ENCODE measurements around the gene LSM14A. TPM values are rescaled to one million over a fixed set of nuclear protein-coding genes. Genes with fewer than 3 reads are reported as not detected.

Gene LSM14A
- total RNA-seq, 1 donor from 2014 or later = 54.3 TPM

DNA sequence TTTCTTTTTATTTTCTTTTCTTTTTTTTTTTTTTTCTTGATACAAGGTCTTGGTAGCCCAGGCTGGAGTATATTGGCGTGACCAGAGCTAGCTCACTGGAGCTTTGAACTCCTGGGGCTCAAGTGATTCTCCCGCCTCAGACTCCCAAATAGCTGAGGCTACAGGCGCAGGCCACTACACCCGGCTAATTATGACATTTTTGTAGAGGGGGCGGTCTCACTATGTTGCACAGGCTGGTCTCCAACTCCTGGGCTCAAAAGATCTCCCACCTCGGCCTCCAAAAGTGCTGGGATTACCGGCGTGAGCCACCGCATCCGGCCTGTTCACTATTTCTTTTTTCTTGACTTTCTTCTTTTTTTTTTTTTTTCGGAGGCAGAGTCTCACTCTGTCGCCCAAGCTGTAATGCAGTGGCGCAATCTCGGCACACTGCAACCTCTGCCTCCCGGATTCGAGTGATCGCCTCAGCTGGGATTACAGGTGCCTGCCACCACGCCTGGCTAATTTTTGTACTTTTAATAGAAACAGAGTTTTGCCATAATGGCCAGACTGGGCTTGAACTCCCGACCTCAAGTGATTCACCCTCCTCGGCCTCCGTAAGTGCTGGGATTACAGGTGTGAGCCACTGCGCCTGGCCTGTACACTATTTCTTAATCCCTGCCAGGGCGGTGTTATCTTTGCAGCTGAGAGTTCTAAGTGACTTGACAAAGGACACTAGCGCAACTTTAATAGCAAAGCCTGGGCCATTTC, 37.1 kb upstream of the LSM14A start:
- H3K9me3 ChIP-seq (ENCODE audit: control insufficient read depth in 3 of 3, low read length in 3 of 3) = no peaks in the 10 kb centered on the region
- no peaks in the 10 kb centered on the region for H3K27me3 ChIP-seq (ENCODE audit: control insufficient read depth in 3 of 3, insufficient read depth in 3 of 3, low read length in 3 of 3)
- no peaks in the 10 kb centered on the region for H3K36me3 ChIP-seq (ENCODE audit: control insufficient read depth in 3 of 3, insufficient read depth in 3 of 3, low read length in 3 of 3)
- H3K4me3 ChIP-seq (ENCODE audit: low read length in 3 of 3) = peak overlapping the region; percentile 82 to 88 (median 87)
- H3K4me1 ChIP-seq (ENCODE audit: control insufficient read depth in 3 of 3, insufficient read depth in 3 of 3, low read length in 3 of 3) = no peaks in the 10 kb centered on the region
- H3K27ac ChIP-seq (ENCODE audit: low read depth, low read length) = peak overlapping the region; percentile 61
- H3K9ac ChIP-seq (ENCODE audit: low read depth in 1 of 3, low read length in 3 of 3) = peak overlapping the region; percentile 83 to 95 (median 84)

DNA sequence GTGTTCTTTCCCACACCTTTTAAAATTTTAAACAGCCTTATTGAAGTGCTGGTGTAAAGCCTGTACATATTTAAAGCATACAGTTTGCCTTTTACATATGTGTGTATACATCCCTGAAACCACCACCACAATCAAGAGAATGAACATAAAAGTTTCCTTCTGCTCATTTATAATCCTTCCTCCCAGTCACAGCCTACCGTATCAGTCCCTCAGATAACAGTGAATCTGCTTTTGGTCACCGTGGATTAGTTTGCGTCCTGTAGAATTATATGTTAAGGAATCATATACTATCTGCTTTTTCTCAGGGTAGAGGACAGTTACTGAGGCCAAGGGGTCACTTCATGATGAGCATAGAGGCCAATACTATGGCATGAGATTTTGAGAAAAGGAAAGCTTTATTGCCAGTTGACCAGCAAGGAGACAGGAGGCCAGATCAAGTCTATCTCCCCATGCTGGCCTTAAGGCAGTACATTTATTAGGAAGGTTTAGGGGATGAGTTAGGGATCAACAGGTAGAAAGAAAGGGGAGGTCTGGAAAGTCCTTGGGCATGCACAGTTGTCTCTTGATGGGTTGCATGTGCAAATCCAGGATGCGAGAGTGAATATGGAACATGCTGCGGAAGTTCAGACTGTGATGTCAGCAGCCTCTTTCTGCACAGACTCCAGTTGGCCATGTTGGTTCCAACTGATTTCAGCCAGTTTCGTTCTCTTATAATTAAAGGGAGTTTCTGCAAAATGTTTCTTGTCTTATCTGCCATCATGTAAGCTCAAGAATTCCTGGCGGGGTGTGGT, 36.3 kb upstream of the LSM14A start:
- Histone ChIP-seq H3K27me3 (ENCODE audit: control insufficient read depth in 3 of 3, insufficient read depth in 3 of 3, low read length in 3 of 3) (no peaks in the 10 kb centered on the region), H3K4me1 (ENCODE audit: control insufficient read depth in 3 of 3, insufficient read depth in 3 of 3, low read length in 3 of 3) (no peaks in the 10 kb centered on the region), H3K4me3 (ENCODE audit: low read length in 3 of 3) (no peak overlapping the region), H3K9ac (ENCODE audit: low read depth in 1 of 3, low read length in 3 of 3) (no peak overlapping the region), H3K27ac (ENCODE audit: low read depth, low read length) (no peak overlapping the region), H3K36me3 (ENCODE audit: control insufficient read depth in 3 of 3, insufficient read depth in 3 of 3, low read length in 3 of 3) (no peaks in the 10 kb centered on the region), H3K9me3 (ENCODE audit: control insufficient read depth in 3 of 3, low read length in 3 of 3) (no peaks in the 10 kb centered on the region)

- Histone ChIP-seq H3K9me3 (ENCODE audit: control insufficient read depth in 3 of 3, low read length in 3 of 3) (no peaks in the 10 kb centered on the region), H3K27me3 (ENCODE audit: control insufficient read depth in 3 of 3, insufficient read depth in 3 of 3, low read length in 3 of 3) (no peaks in the 10 kb centered on the region), H3K4me3 (ENCODE audit: low read length in 3 of 3) (no peak overlapping the region), H3K36me3 (ENCODE audit: control insufficient read depth in 3 of 3, insufficient read depth in 3 of 3, low read length in 3 of 3) (no peaks in the 10 kb centered on the region), H3K9ac (ENCODE audit: low read depth in 1 of 3, low read length in 3 of 3) (no peak overlapping the region), H3K4me1 (ENCODE audit: control insufficient read depth in 3 of 3, insufficient read depth in 3 of 3, low read length in 3 of 3) (no peaks in the 10 kb centered on the region), H3K27ac (ENCODE audit: low read depth, low read length) (no peak overlapping the region)
Measured at GRCh38 chr19:34141025-34141424, 31.3 kb upstream of the LSM14A start.

- no peaks in the 10 kb centered on the region for H3K36me3 ChIP-seq (ENCODE audit: control insufficient read depth in 3 of 3, insufficient read depth in 3 of 3, low read length in 3 of 3)
- no peaks in the 10 kb centered on the region for H3K27me3 ChIP-seq (ENCODE audit: control insufficient read depth in 3 of 3, insufficient read depth in 3 of 3, low read length in 3 of 3)
- H3K4me3 ChIP-seq (ENCODE audit: low read length in 3 of 3) = no peak overlapping the region
- H3K27ac ChIP-seq (ENCODE audit: low read depth, low read length) = no peak overlapping the region
- H3K9ac ChIP-seq (ENCODE audit: low read depth in 1 of 3, low read length in 3 of 3) = no peak overlapping the region
- H3K4me1 ChIP-seq (ENCODE audit: control insufficient read depth in 3 of 3, insufficient read depth in 3 of 3, low read length in 3 of 3) = no peaks in the 10 kb centered on the region
- H3K9me3 ChIP-seq (ENCODE audit: control insufficient read depth in 3 of 3, low read length in 3 of 3) = no peaks in the 10 kb centered on the region
Measured at GRCh38 chr19:34142440-34142839, 29.9 kb upstream of the LSM14A start.

GRCh38 chr19:34145741-34146202, 26.5 kb upstream of the LSM14A start:
- Histone ChIP-seq H3K27ac (ENCODE audit: low read depth, low read length) (no peak overlapping the region), H3K9ac (ENCODE audit: low read depth in 1 of 3, low read length in 3 of 3) (no peak overlapping the region), H3K9me3 (ENCODE audit: control insufficient read depth in 3 of 3, low read length in 3 of 3) (no peaks in the 10 kb centered on the region), H3K4me1 (ENCODE audit: control insufficient read depth in 3 of 3, insufficient read depth in 3 of 3, low read length in 3 of 3) (no peaks in the 10 kb centered on the region), H3K36me3 (ENCODE audit: control insufficient read depth in 3 of 3, insufficient read depth in 3 of 3, low read length in 3 of 3) (no peaks in the 10 kb centered on the region), H3K27me3 (ENCODE audit: control insufficient read depth in 3 of 3, insufficient read depth in 3 of 3, low read length in 3 of 3) (peaks cover 0 to 2% (median 0%) of the 10 kb centered on the region in 3 donors), H3K4me3 (ENCODE audit: low read length in 3 of 3) (no peak overlapping the region)

DNA sequence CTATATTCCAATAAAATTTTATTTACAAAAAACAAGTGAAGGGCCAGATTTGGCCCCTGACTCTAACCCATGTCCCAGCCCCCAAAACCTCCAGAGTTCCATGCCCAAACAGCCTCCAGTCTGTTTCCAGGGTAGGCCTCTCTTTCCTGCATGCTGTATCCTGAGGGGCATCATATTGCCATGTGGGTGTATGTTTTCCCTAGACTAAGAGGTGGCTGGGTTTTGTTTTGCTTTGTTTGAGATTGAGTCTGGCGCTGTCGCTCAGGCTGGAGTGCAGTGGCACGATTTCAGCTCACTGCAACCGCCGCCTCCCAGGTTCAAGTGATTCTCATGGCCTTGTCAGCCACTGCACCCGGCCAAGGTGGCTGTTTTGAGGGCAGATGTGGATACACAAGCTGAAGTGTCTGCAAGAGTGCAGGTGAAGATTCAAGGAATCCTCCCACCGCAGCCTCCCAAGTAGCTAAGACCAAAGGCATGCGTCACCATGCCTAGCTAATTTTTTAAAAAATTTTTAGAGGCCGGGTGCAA, 23.6 kb upstream of the LSM14A start:
- Histone ChIP-seq H3K9ac (ENCODE audit: low read depth in 1 of 3, low read length in 3 of 3) (no peak overlapping the region), H3K4me3 (ENCODE audit: low read length in 3 of 3) (no peak overlapping the region), H3K36me3 (ENCODE audit: control insufficient read depth in 3 of 3, insufficient read depth in 3 of 3, low read length in 3 of 3) (no peaks in the 10 kb centered on the region), H3K27ac (ENCODE audit: low read depth, low read length) (no peak overlapping the region), H3K4me1 (ENCODE audit: control insufficient read depth in 3 of 3, insufficient read depth in 3 of 3, low read length in 3 of 3) (no peaks in the 10 kb centered on the region), H3K9me3 (ENCODE audit: control insufficient read depth in 3 of 3, low read length in 3 of 3) (no peaks in the 10 kb centered on the region), H3K27me3 (ENCODE audit: control insufficient read depth in 3 of 3, insufficient read depth in 3 of 3, low read length in 3 of 3) (peaks cover 0 to 2% (median 0%) of the 10 kb centered on the region in 3 donors)

DNA sequence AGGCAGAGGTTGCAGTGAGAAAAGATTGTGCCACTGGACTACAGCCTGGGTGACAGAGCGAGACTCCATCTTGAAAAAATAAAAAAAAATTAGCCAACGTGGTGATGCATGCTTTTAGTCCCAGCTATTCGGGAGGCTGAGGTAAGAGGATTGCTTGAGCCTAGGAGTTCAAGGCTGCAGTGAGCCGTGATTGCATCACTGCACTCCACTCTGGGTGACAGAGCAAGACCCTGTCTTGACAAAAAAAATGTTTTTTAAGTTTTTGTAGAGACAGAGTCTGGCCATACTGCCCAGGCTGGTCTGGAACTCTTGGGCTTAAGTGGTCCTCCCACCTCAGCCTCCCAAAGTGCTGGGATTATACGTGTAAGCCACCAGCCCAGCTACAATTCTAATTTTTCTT, 22.4 kb upstream of the LSM14A start:
- no peak overlapping the region for H3K4me3 ChIP-seq (ENCODE audit: low read length in 3 of 3)
- H3K9ac ChIP-seq (ENCODE audit: low read depth in 1 of 3, low read length in 3 of 3) = no peak overlapping the region
- H3K27me3 ChIP-seq (ENCODE audit: control insufficient read depth in 3 of 3, insufficient read depth in 3 of 3, low read length in 3 of 3) = peaks cover 0 to 2% (median 0%) of the 10 kb centered on the region in 3 donors
- H3K4me1 ChIP-seq (ENCODE audit: control insufficient read depth in 3 of 3, insufficient read depth in 3 of 3, low read length in 3 of 3) = no peaks in the 10 kb centered on the region
- no peaks in the 10 kb centered on the region for H3K36me3 ChIP-seq (ENCODE audit: control insufficient read depth in 3 of 3, insufficient read depth in 3 of 3, low read length in 3 of 3)
- no peak overlapping the region for H3K27ac ChIP-seq (ENCODE audit: low read depth, low read length)
- H3K9me3 ChIP-seq (ENCODE audit: control insufficient read depth in 3 of 3, low read length in 3 of 3) = no peaks in the 10 kb centered on the region

- Histone ChIP-seq H3K9me3 (ENCODE audit: control insufficient read depth in 3 of 3, low read length in 3 of 3) (no peaks in the 10 kb centered on the region), H3K4me3 (ENCODE audit: low read length in 3 of 3) (no peak overlapping the region), H3K36me3 (ENCODE audit: control insufficient read depth in 3 of 3, insufficient read depth in 3 of 3, low read length in 3 of 3) (no peaks in the 10 kb centered on the region)
Measured at GRCh38 chr19:34150558-34150957, 21.7 kb upstream of the LSM14A start.

DNA sequence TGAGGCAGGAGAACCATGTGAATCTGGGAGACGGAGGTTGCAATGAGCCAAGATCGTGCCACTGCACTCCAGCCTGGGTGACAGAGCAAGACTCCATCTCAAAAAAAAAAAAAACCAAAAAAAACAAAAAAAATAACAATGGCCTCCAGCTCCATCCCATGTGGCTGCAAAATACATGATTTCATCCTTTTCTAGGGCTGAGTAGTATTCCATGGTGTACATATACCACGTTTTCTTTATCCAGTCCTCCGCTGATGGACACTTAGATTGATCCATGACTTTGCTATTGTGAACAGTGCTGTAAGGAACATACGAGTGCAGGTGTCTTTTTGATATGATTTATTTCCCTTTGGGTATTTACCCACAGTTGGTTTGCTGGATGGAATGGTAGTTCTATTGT, 20.9 kb upstream of the LSM14A start:
- peaks cover 0 to 2% (median 0%) of the 10 kb centered on the region in 3 donors for H3K27me3 ChIP-seq (ENCODE audit: control insufficient read depth in 3 of 3, insufficient read depth in 3 of 3, low read length in 3 of 3)
- no peaks in the 10 kb centered on the region for H3K9me3 ChIP-seq (ENCODE audit: control insufficient read depth in 3 of 3, low read length in 3 of 3)
- no peaks in the 10 kb centered on the region for H3K36me3 ChIP-seq (ENCODE audit: control insufficient read depth in 3 of 3, insufficient read depth in 3 of 3, low read length in 3 of 3)
- no peak overlapping the region for H3K9ac ChIP-seq (ENCODE audit: low read depth in 1 of 3, low read length in 3 of 3)
- H3K4me3 ChIP-seq (ENCODE audit: low read length in 3 of 3) = no peak overlapping the region
- no peaks in the 10 kb centered on the region for H3K4me1 ChIP-seq (ENCODE audit: control insufficient read depth in 3 of 3, insufficient read depth in 3 of 3, low read length in 3 of 3)
- H3K27ac ChIP-seq (ENCODE audit: low read depth, low read length) = no peak overlapping the region

More at GRCh38 chr19:34150558-34150957, 21.7 kb upstream of the LSM14A start:
- Histone ChIP-seq H3K9ac (ENCODE audit: low read depth in 1 of 3, low read length in 3 of 3) (no peak overlapping the region), H3K27me3 (ENCODE audit: control insufficient read depth in 3 of 3, insufficient read depth in 3 of 3, low read length in 3 of 3) (peaks cover 0 to 2% (median 0%) of the 10 kb centered on the region in 3 donors), H3K4me1 (ENCODE audit: control insufficient read depth in 3 of 3, insufficient read depth in 3 of 3, low read length in 3 of 3) (no peaks in the 10 kb centered on the region), H3K27ac (ENCODE audit: low read depth, low read length) (no peak overlapping the region)

DNA sequence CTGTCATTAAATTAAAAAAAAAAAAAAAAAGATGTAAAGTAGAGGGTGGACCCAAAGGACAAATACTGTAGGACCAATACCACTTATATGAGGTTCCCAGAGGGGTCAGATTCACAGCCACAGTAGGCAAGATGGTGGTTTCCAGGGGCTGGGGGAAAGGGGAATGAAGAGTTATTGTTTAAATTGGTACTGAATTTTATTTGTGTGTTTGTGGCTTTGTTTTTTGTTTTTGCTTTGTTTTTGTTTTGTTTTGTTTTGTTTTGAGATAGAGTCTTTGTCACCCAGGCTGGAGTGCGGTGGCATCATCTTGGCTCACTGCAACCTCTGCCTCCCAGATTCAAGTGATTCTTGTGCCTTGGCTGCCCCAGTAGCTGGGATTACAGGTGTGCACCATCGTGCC, 17.9 kb upstream of the LSM14A start:
- no peak overlapping the region for H3K27ac ChIP-seq (ENCODE audit: low read depth, low read length)

More for the DNA sequence above, 17.9 kb upstream of the LSM14A start:
- Histone ChIP-seq H3K27me3 (ENCODE audit: control insufficient read depth in 3 of 3, insufficient read depth in 3 of 3, low read length in 3 of 3) (peaks cover 0 to 2% (median 0%) of the 10 kb centered on the region in 3 donors), H3K4me3 (ENCODE audit: low read length in 3 of 3) (no peak overlapping the region), H3K9me3 (ENCODE audit: control insufficient read depth in 3 of 3, low read length in 3 of 3) (no peaks in the 10 kb centered on the region), H3K36me3 (ENCODE audit: control insufficient read depth in 3 of 3, insufficient read depth in 3 of 3, low read length in 3 of 3) (no peaks in the 10 kb centered on the region), H3K9ac (ENCODE audit: low read depth in 1 of 3, low read length in 3 of 3) (no peak overlapping the region), H3K4me1 (ENCODE audit: control insufficient read depth in 3 of 3, insufficient read depth in 3 of 3, low read length in 3 of 3) (no peaks in the 10 kb centered on the region)

All from skeletal muscle tissue (tissue), 4 donors.